Right cardiac atrium (tissue), 5 donors: Measurements from ENCODE around the gene ATL3. TPM values are rescaled to one million over a fixed set of nuclear protein-coding genes. Genes with fewer than 3 reads are reported as not detected.
"Not testable (repeated sequence)": the region's sequence is repeated elsewhere in the genome, so short reads cannot be mapped to it uniquely, and the experiment has no call there.

ENCODE experiments used
- ATAC-seq, 2 donors: fragments of 200-7000 bp; cut with Tn5 transposase; one replicate each; pipeline versions ENCODE4 v1.8.0 to v1.9.1; 2020; ENCODE audit warnings: moderate library complexity in 2 of 2, mild to moderate bottlenecking in 1 of 2
- DNase-seq, 3 donors: peaks; one replicate each; pipeline ENCODE4 v3.0.0-alpha.2; 2020
- H3K27ac ChIP-seq: one replicate; pipeline ENCODE4 v1.5.1; 2013; ENCODE audit warnings: mild to moderate bottlenecking, low read length, control low read depth, moderate library complexity
- H3K27me3 ChIP-seq: one replicate; pipeline ENCODE4 v1.6.1; 2013; ENCODE audit not compliant: control insufficient read depth, insufficient read depth
- H3K4me1 ChIP-seq: one replicate; pipeline ENCODE4 v1.6.1; 2013; ENCODE audit warnings: low read length; ENCODE audit not compliant: control insufficient read depth, insufficient read depth
- H3K4me3 ChIP-seq: one replicate; pipeline ENCODE4 v1.5.1; 2013; ENCODE audit warnings: low read length, control low read depth
- H3K9me3 ChIP-seq: one replicate; pipeline ENCODE4 v1.6.1; 2013; ENCODE audit warnings: low read length; ENCODE audit not compliant: control insufficient read depth
- WGBS: extraction: QIAGEN DNeasy Blood & Tissue Kit; methylation state at CpG from one replicate; pipeline ENCODE4 v1.1.7; 2013; 5-methylcytosine and 5-hydroxymethylcytosine counted together
- intact Hi-C, 4 donors: fragments of 100-400 bp; cut with DNase I; formaldehyde crosslinking; loops; one replicate each; pipeline versions ENCODE4 v1.11.0 to v1.14.0; 2022 to 2023
- polyA plus RNA-seq: library from polyadenylated mRNA; stranded (reverse); fragments of 200-250 nt; gene quantifications from one replicate; pipeline ENCODE4 v1.2.3, GENCODE V29; 2013
- total RNA-seq, 4 donors: library from RNA; stranded (reverse); fragmentation: NEBNext Ultra II Directional; extraction: Animal tissue kit (Norgen Biotek cat#: 25700); gene quantifications; one replicate each; pipeline ENCODE4 v1.2.1, GENCODE V29; 2021
- donor health status: healthy with polysubstance abuse.
- donor health status: DM: no; HTN: yes; CAD: no.
- donor health status: DM: no; HTN: no; CAD: no.
- donor health status: DM: no; HTN: yes; CAD: no; lungs with severe emphysema.
- donor health status: DM: yes; HTN: yes; CAD: no.

Gene ATL3
- total and polyA plus RNA-seq, 5 donors, result 6.9 to 32.9 (median 20.9) TPM

DNA sequence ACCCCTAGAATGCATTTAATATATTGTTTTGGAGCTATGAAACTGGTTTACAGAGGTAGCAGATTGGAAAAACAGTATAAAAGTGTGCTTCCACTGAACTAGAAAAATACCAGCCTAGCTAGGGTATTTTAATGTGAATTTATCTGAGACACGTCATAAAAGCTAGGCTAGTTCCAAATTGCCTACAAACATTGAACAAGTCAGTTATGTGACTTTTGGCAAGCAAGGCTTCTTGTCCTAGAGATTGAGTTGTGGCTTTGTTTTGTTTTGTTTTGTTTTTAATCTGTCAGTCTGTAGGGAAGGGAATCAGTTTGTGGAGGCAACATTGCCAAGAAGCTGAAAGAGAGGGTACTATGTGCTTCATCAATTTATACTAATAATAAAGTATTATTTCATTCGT, 34.4 kb upstream of the ATL3 start:
- H3K4me3 ChIP-seq, result no peak overlapping the region
- no peak overlapping the region for H3K27ac ChIP-seq
- intact Hi-C loops, result no loop called here
- no peaks in the 10 kb centered on the region for H3K9me3 ChIP-seq
- no peaks in the 10 kb centered on the region for H3K27me3 ChIP-seq
- H3K4me1 ChIP-seq, result no peaks in the 10 kb centered on the region
- DNase-seq (no peak), ATAC-seq (no peak)
- 40% methylated on average over 2 of the region's 2 CpGs for WGBS

DNA sequence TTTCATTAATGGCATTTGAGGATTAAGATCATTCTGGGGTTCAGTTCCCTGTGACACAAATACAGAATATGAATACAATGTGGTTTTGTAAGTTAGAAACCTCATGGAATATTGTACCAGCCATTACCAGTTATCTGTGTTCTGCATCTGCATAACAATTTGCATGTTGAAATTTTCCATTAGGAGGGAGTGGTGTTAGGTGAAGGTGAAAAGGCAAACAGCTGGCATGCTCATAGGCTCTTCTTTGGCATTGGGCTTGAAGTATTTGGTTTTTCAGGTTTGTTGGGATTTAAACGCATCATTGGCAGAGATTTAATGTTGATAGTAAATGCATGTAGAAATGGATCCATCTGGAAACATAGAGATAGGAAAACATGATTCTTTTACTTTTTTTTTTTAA, 28.7 kb upstream of the ATL3 start:
- Histone ChIP-seq H3K27ac (no peak overlapping the region), H3K27me3 (no peaks in the 10 kb centered on the region), H3K9me3 (no peaks in the 10 kb centered on the region), H3K4me3 (no peak overlapping the region), H3K4me1 (peaks cover 5% of the 10 kb centered on the region)
- intact Hi-C loops, result no loop called here
- ATAC-seq, result no peak
- 91% methylated on average over 1 of the region's 1 CpG for WGBS
- DNase-seq, result no peak

DNA sequence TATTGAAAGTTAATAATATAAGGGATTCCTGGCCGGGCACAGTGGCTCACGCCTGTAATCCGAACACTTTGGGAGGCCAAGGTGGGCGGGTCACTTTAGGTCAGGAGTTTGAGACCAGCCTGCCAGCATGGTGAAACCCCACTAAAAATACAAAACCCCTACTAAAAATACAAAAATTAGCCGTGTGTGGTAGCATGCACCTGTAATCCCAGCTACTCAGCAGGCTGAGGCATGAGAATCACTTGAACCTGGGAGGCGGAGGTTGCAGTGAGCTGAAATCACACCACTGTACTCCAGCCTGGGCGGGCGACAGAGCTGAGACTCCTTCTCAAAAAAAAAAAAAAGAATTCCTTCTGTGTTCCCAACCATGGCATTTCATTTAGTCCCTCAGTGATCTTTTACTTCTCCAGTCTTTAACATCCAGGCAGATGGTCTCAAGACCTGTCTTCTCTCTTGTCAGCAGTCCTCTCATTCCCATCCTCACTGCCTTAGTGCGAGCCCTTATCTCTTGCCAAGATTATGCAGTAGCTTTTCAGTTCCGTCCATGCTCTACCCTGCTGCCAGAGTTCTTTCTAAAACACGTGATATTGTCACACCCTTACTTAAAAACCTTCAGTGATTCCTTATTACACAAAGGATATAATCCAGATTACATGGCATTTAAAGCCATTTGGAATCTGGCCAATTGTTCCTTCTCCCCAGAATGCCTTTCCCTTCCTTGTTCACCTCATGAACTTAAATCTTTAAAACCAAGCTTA, 28.0 kb upstream of the ATL3 start:
- Histone ChIP-seq H3K27ac (no peak overlapping the region), H3K27me3 (no peaks in the 10 kb centered on the region), H3K9me3 (no peaks in the 10 kb centered on the region), H3K4me1 (peaks cover 5% of the 10 kb centered on the region), H3K4me3 (no peak overlapping the region)
- no peak for DNase-seq
- WGBS, result 64% methylated on average over 11 of the region's 11 CpGs
- ATAC-seq, result peak; percentile 70 to 76
- intact Hi-C loops, result no loop called here

DNA sequence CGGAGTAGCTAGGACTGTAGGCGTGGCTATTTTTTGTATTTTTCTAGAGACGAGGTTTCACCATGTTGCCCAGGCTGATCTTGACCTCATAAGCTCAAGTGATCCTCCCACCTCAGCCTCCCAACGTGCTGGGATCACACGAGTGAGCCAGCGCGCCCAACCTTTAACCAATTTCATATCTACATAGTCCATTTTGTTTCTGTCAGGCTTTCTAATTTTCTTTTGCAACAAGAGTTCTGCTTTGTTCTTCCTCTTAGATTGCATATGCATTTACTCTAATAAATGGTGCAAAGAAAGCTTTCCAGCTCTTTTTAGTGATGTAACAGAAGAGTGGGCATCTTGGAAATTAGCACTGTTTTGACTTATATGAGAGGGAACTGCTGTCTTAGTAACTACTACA, 23.4 kb upstream of the ATL3 start:
- intact Hi-C loops, result no loop called here
- whole genome bisulfite sequencing, result 89% methylated on average over 7 of the region's 7 CpGs
- Histone ChIP-seq H3K9me3 (no peaks in the 10 kb centered on the region), H3K4me1 (peaks cover 6% of the 10 kb centered on the region), H3K4me3 (no peak overlapping the region), H3K27ac (no peak overlapping the region), H3K27me3 (no peaks in the 10 kb centered on the region)
- DNase-seq (no peak), ATAC-seq (no peak)

DNA sequence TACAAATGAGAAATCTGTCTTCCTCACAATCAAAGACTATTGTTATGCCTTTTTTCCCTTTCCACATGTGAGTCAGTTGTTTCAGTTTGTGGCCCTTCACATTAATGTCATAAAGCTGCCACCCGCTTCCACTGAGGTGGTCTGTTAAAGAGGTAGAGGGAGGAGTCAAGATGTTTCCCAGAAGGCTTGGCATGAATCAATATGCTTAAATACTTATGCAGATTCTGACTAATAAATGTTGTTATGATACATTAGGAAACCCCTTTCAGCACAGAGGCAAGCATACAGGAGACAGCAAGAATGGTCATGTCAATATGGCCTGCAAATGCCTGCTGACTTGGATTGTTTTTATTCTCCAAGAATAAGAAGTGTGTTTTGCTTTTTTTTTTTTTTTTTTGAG, 16.7 kb upstream of the ATL3 start:
- Histone ChIP-seq H3K4me3 (no peak overlapping the region), H3K27ac (no peak overlapping the region), H3K4me1 (peaks cover 4% of the 10 kb centered on the region), H3K27me3 (no peaks in the 10 kb centered on the region), H3K9me3 (no peaks in the 10 kb centered on the region)
- intact Hi-C loops, result no loop called here
- ATAC-seq, result no peak
- DNase-seq, result no peak
- 93% methylated on average over 1 of the region's 1 CpG for WGBS

DNA sequence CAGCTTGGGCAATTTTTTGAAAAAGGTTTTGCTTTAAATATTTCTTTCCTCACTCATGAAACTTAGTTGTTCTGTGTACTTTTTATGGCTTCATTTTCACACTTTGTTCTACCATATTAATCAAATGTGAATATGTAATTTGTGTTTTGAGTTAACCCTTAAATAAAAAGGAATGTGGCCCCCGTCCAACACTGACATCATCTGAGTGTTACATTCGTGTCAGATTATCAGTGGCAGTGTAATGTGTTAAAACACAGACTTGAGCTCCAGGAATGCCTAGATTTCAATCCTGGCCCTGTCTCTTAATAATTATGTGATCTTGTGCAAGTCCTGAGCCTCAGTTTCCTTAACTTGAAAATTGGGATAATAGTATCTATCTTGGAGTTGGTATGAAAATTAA, 15.8 kb upstream of the ATL3 start:
- peaks cover 6% of the 10 kb centered on the region for H3K4me1 ChIP-seq
- ATAC-seq (no peak), DNase-seq (no peak)
- no peak overlapping the region for H3K4me3 ChIP-seq
- H3K27me3 ChIP-seq, result no peaks in the 10 kb centered on the region
- intact Hi-C loops, result no loop called here
- no peaks in the 10 kb centered on the region for H3K9me3 ChIP-seq
- WGBS, result 24% methylated on average over 2 of the region's 2 CpGs
- no peak overlapping the region for H3K27ac ChIP-seq

DNA sequence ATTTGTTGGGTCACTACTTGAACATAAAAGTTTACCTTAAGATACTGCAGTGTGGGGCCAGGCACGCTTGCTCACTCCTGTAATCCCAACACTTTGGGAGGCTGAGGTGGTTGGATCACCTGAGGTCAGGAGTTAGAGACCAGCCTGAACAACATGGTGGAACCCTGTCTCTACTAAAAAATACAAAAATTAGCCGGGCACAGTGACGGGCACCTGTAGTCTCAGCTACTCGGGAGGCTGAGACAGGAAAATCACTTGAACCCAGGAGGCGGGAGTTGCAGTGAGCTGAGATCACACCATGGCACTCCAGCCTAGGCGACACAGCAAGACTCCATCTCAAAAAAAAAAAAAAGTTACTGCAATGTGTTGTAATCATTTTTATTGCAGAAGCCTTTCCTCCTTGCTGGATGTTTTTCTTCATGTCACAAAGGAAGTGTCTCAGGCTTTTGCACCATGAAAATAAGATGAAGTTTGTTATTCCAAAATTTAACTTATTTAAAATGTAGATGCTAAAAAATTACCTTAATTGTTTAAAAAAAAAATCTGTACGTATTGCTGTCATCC, 14.1 kb upstream of the ATL3 start:
- WGBS, result 83% methylated on average over 7 of the region's 7 CpGs
- H3K9me3 ChIP-seq, H3K4me1 ChIP-seq, DNase-seq, H3K27me3 ChIP-seq, H3K4me3 ChIP-seq, H3K27ac ChIP-seq, intact Hi-C loops, ATAC-seq: not testable (repeated sequence)

DNA sequence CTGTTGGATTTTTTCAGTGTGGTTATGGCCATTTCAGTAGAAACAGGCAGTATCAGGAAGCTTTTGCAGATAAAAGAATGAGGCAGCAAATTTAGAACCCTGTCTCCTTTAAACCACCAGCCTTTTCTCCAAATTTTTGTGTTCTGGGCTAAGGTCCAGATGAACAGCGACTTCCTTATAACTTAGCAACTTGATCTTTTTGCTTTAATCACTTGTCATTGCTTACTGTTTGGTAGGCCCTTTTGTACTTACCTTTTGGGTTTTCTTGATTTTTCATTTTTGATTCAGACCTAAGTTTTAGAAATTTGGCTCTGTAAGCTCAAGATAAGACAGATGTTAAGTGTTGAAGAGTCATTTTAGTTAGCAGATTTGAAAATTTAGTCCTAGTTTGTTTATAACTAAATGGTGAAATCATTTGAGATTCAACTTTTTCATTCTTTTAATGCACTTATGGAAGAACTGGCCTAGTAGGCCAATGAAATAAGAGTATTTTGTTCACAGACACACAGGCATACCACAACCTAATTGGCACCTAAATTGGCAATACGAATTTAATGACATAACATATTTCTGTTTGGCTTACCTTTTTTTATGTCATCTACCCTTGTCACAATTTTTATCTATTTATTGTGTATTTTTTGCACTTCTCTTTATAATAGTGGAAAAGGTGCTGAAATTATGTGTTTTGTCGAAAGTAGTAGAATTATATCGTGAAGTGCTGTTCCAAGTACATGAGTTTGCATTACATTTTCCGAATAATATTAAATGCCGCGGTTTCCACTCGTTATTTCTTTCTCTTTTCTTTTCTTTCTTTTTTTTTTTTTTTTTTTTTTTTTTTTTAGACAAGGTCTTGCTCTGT, 12.2 kb upstream of the ATL3 start:
- Histone ChIP-seq H3K27me3 (no peaks in the 10 kb centered on the region), H3K9me3 (no peaks in the 10 kb centered on the region), H3K4me1 (peaks cover 4% of the 10 kb centered on the region), H3K4me3 (peak overlapping the region; percentile 89), H3K27ac (no peak overlapping the region)
- intact Hi-C loops, result no loop called here
- ATAC-seq, result no peak
- no peak for DNase-seq
- 80% methylated on average over 8 of the region's 8 CpGs for WGBS

DNA sequence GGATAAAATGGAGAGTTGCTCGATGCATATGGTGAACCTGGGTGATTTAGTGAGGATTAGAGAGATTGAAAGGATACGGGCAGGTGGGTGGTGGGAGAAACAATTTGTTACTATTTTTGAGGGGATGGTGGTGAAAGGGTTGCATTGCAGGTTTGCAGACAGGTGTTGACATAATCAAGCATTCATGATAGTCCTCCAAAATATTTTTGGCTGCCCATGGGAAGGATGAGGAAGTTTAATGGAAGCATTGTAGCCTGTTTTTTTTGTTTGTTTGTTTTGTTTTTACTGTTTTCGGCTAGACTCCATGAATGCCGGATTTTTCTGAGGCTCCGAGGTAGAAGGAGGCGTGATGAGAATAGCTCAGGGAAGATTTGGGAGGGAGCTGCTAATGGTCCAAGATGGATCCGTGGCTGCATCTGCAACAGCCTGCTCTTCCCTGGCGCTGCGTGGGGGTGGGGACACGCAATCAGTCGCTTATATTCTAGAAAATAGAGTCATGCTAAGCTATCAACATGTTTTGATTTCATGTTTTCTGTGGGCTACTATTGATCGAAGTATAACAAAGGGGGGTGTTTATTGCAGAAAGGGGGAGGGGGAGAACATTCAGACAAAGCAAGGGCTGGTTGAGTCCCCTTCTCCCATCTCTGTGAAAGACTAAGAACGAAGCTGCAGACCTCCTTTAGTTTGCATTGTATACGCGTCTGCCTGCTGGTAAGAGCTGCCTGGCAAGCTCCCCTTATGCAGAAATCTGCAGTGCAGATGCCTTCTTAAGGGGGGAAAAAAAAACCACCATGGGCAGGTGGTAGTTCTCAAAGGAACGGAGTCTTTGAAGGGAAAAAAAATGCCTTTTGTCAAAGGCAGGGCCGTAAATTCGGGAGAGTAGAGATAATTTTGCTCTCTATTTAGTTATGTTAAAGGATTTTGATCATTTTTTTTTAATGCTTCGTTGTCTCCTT, 11.2 kb upstream of the ATL3 start:
- intact Hi-C loops, result no loop called here
- peak in 2 of 3 donors; percentile 66 to 71 for DNase-seq
- H3K9me3 ChIP-seq, result no peaks in the 10 kb centered on the region
- peak; percentile 9 to 22 for ATAC-seq
- 5% methylated on average over 19 of the region's 19 CpGs for WGBS
- peak overlapping the region; percentile 89 for H3K4me3 ChIP-seq
- no peaks in the 10 kb centered on the region for H3K27me3 ChIP-seq
- H3K4me1 ChIP-seq, result peaks cover 4% of the 10 kb centered on the region
- H3K27ac ChIP-seq, result peak overlapping the region; percentile 97

DNA sequence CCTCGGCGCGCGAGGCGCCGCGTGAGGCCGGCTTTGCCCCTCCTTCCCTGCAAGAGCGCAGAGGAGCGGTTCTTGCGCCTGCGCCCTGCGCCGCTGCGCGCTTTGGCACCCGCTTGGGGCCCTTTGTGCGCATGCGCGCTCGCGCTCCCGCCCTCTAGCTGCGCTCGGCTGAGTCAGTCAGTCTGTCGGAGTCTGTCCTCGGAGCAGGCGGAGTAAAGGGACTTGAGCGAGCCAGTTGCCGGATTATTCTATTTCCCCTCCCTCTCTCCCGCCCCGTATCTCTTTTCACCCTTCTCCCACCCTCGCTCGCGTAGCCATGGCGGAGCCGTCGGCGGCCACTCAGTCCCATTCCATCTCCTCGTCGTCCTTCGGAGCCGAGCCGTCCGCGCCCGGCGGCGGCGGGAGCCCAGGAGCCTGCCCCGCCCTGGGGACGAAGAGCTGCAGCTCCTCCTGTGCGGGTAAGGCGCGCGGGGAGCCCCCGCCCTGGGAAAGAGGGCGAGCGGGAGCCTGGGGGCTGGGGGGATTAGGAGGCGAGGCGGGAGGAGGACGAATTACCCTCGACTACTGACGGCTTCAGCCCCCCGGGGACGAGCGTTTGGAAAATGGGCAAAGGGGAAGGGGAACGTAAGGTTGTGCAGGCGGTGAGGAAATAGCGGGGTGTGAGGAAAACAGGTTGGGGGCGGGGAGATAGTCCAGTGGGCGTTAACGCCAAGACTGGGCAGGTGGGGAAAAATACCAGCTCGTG, 10.3 kb upstream of the ATL3 start, which contains the start of gene RTN3:
Gene RTN3 (plus strand): TSS at position 180 of the 745 bp plus-strand sequence. CDS start 137 bp downstream, at position 317.
- no peaks in the 10 kb centered on the region for H3K27me3 ChIP-seq
- DNase-seq (peak; percentile 97 to 99 (median 99)), ATAC-seq (peak; percentile 97 to 98)
- peak within 1 kb of the TSS; percentile 97 for H3K27ac ChIP-seq
- under 1% methylated on average over 74 of the region's 74 CpGs for WGBS
- H3K4me1 ChIP-seq, result peaks cover 3% of the 10 kb centered on the region
- no peaks in the 10 kb centered on the region for H3K9me3 ChIP-seq
- intact Hi-C loops, result no loop called here
- H3K4me3 ChIP-seq, result peak within 1 kb of the TSS; percentile 89
